PC-9 (cell line): Measurements from ENCODE around the gene CASKIN1. TPM values are rescaled to one million over a fixed set of nuclear protein-coding genes. Genes with fewer than 3 reads are reported as not detected.

Experiments used
- BruUV-seq: library from RNA; stranded (reverse); fragments of 400-500 nt; replicated peaks from 2 replicates; lab custom pipeline; 2021; lab: Mats Ljungman, UMichigan
- CTCF ChIA-PET: fragments of 300-600 bp; sonication (Branson Sonifier 250); formaldehyde crosslinking; loops from one replicate; lab custom pipeline; 2022; ENCODE audit warnings: antibody characterized with exemption; lab: Charles Lee
- POLR2A ChIA-PET: fragments of 300-600 bp; sonication (Branson Sonifier 250); formaldehyde crosslinking; loops from one replicate; lab custom pipeline; 2022; ENCODE audit warnings: antibody characterized with exemption; ENCODE audit not compliant: unreplicated experiment; lab: Charles Lee
- DNase-seq, 2 experiments: peaks; one replicate each; pipeline versions ENCODE4 v3.0.0 to v3.0.0-alpha.2; 2015 to 2022; ENCODE audit warnings: mixed read lengths in 1 of 2
- H2AFZ ChIP-seq: fragments of 200-600 bp; sonication (generic); 2 replicates; pipeline ENCODE4 v1.8.1; 2017; ENCODE audit warnings: antibody characterized with exemption
- H3F3A ChIP-seq: fragments of 200-600 bp; sonication (generic); 2 replicates; pipeline ENCODE4 v1.8.1; 2017; ENCODE audit warnings: antibody characterized with exemption, mild to moderate bottlenecking, low read depth; ENCODE audit not compliant: insufficient read depth
- H3K27ac ChIP-seq: fragments of 200-600 bp; sonication (generic); 2 replicates; pipeline ENCODE4 v1.6.1; 2016; ENCODE audit warnings: mixed run types
- H3K27me3 ChIP-seq: fragments of 200-600 bp; sonication (generic); 2 replicates; pipeline ENCODE4 v1.6.1; 2016; ENCODE audit warnings: low read depth, mixed run types; ENCODE audit not compliant: insufficient read depth
- H3K36me3 ChIP-seq: fragments of 200-600 bp; sonication (generic); 2 replicates; pipeline ENCODE4 v1.6.1; 2016; ENCODE audit warnings: low read depth, mixed run types
- H3K4me1 ChIP-seq: fragments of 200-600 bp; sonication (generic); replicated peaks from 2 replicates; pipeline ENCODE4 v1.6.1; 2016; ENCODE audit warnings: mixed run types; ENCODE audit not compliant: insufficient read depth
- H3K4me2 ChIP-seq: fragments of 200-600 bp; sonication (generic); 2 replicates; pipeline ENCODE4 v1.6.1; 2017; ENCODE audit warnings: mixed run types
- H3K4me3 ChIP-seq: fragments of 200-600 bp; sonication (generic); 2 replicates; pipeline ENCODE4 v1.6.1; 2016; ENCODE audit warnings: mixed run types
- H3K79me2 ChIP-seq: fragments of 200-600 bp; sonication (generic); 2 replicates; pipeline ENCODE4 v1.6.1; 2017; ENCODE audit warnings: low read depth, mixed run types
- H3K9me2 ChIP-seq: fragments of 200-600 bp; sonication (generic); 2 replicates; pipeline ENCODE4 v1.8.1; 2017; ENCODE audit warnings: mild to moderate bottlenecking; ENCODE audit not compliant: insufficient read depth
- H3K9me3 ChIP-seq: fragments of 200-600 bp; sonication (generic); 2 replicates; pipeline ENCODE4 v1.8.1; 2016; ENCODE audit warnings: low read depth; ENCODE audit not compliant: insufficient read depth
- H4K20me1 ChIP-seq: fragments of 200-600 bp; sonication (generic); 2 replicates; pipeline ENCODE4 v1.8.1; 2017; ENCODE audit not compliant: insufficient read depth
- CTCF ChIP-seq: fragments of 200-600 bp; sonication (generic); conservative IDR thresholded peaks from 2 replicates; pipeline ENCODE4 v1.6.1; 2017; ENCODE audit warnings: mixed run types, antibody characterized with exemption, mild to moderate bottlenecking, moderate library complexity
- EZH2 ChIP-seq: fragments of 200-600 bp; sonication (generic); IDR thresholded peaks from 2 replicates; pipeline ENCODE4 v1.8.0; 2017; ENCODE audit warnings: antibody characterized with exemption, low read depth
- intact Hi-C: fragments of 100-400 bp; cut with micrococcal nuclease; formaldehyde crosslinking; loops from one replicate; pipeline ENCODE4 v1.10.0; 2022; ENCODE audit not compliant: unreplicated experiment
- total RNA-seq: library from RNA; stranded (reverse); gene quantifications from 2 replicates; pipeline ENCODE4 v1.2.3, GENCODE V29; 2021

The CASKIN1 gene
- total RNA-seq, 1 experiment from 2014 or later = 2.1 TPM

- Histone ChIP-seq H3F3A (peaks cover 18% of the 10 kb centered on the region), H3K4me1 (peaks cover 20% of the 10 kb centered on the region), H2AFZ (no peak overlapping the region), H3K4me3 (no peak overlapping the region), H3K27ac (no peak overlapping the region), H3K27me3 (no peaks in the 10 kb centered on the region), H4K20me1 (peaks cover 41% of the 10 kb centered on the region), H3K36me3 (peaks cover 4% of the 10 kb centered on the region; the same call in 1 of the 2 replicates), H3K79me2 (peaks cover 51% of the 10 kb centered on the region), H3K9me3 (no peaks in the 10 kb centered on the region), H3K9me2 (no peaks in the 10 kb centered on the region), H3K4me2 (peak overlapping the region; percentile 57; the same call in 1 of the 2 replicates)
- ChIA-PET CTCF (no interaction called here), POLR2A (interaction anchor here (0.5 to 0.8 kb wide), 4 partner anchors 15 to 191 kb away, joined by 3 to 8 read pairs (median 6); no protein-coding TSS in a partner anchor)
- DNase-seq = no peak
- intact Hi-C loops = loop anchor here (10.0 kb wide), 1 partner anchor 678 kb away; no protein-coding TSS in a partner anchor
- TF ChIP-seq CTCF = no peak
- TF ChIP-seq EZH2 = no peak
- BruUV-seq = no TSS peak
Observed at GRCh38 chr16:2226918-2227317, 30.5 kb upstream of the CASKIN1 start.

GRCh38 chr16:2226245-2226793 lies 29.9 kb upstream of the CASKIN1 start:
- Histone ChIP-seq H3K4me2 (peak overlapping the region; percentile 57), H3K79me2 (peaks cover 51% of the 10 kb centered on the region), H3K4me3 (no peak overlapping the region), H3K36me3 (peaks cover 4% of the 10 kb centered on the region; the same call in 1 of the 2 replicates), H2AFZ (no peak overlapping the region), H3F3A (peaks cover 18% of the 10 kb centered on the region), H3K27ac (no peak overlapping the region), H3K27me3 (no peaks in the 10 kb centered on the region), H3K9me2 (no peaks in the 10 kb centered on the region), H3K9me3 (no peaks in the 10 kb centered on the region), H3K4me1 (peaks cover 20% of the 10 kb centered on the region), H4K20me1 (peaks cover 41% of the 10 kb centered on the region)
- ChIA-PET POLR2A (interaction anchor here (0.5 to 0.8 kb wide), 4 partner anchors 16 to 247 kb away, joined by 3 to 8 read pairs (median 6); no protein-coding TSS in a partner anchor), CTCF (interaction anchor here (0.6 kb wide), 1 partner anchor 136 kb away, joined by 6 read pairs; no protein-coding TSS in a partner anchor)
- TF ChIP-seq CTCF (no peak), EZH2 (no peak)
- intact Hi-C loops = loop anchor here (10.0 kb wide), 1 partner anchor 678 kb away; no protein-coding TSS in a partner anchor
- no peak for DNase-seq
- BruUV-seq = no TSS peak

GRCh38 chr16:2223942-2224486 lies 27.6 kb upstream of the CASKIN1 start:
- Histone ChIP-seq H3K9me3 (no peaks in the 10 kb centered on the region), H3K36me3 (peaks cover 4% of the 10 kb centered on the region; the same call in 1 of the 2 replicates), H3K4me3 (peak overlapping the region; percentile 83), H3K79me2 (peaks cover 51% of the 10 kb centered on the region), H3K27ac (peak overlapping the region; percentile 24), H3K9me2 (no peaks in the 10 kb centered on the region), H4K20me1 (peaks cover 34% of the 10 kb centered on the region), H3K27me3 (no peaks in the 10 kb centered on the region), H3K4me2 (peak overlapping the region; percentile 70), H3F3A (peaks cover 18% of the 10 kb centered on the region), H2AFZ (peak overlapping the region; percentile 83), H3K4me1 (peaks cover 20% of the 10 kb centered on the region)
- TSS peak; percentile 56 for BruUV-seq
- TF ChIP-seq CTCF (no peak), EZH2 (no peak)
- DNase-seq = peak in 1 of 2 experiments; percentile 71
- POLR2A ChIA-PET = interaction anchor here (0.7 to 1.0 kb wide), 2 partner anchors 35 to 69 kb away, joined by 5 to 8 read pairs; partner anchors contain the start of gene TRAF7
- intact Hi-C loops = loop anchor here (1.0 to 10.0 kb wide), 5 partner anchors 9 to 681 kb away; partner anchors contain the start of genes ECI1 and RNPS1
- CTCF ChIA-PET = no interaction called here
